ENCODE data around the gene CFAP157. TPM values are rescaled to one million over a fixed set of nuclear protein-coding genes. Genes with fewer than 3 reads are reported as not detected.

CFAP157 gene
- total RNA-seq, 1 donor from 2014 or later = 0.07 TPM

- intact Hi-C loops (cut with micrococcal nuclease) = loop anchor here (2.0 kb wide), 1 partner anchor 101 kb away; the partner anchor contains the start of gene STXBP1
Observed at GRCh38 chr9:127714020-127714750, 7.4 kb downstream of the CFAP157 start.

GRCh38 chr9:127714951-127715469 is 8.2 kb downstream of the CFAP157 start:
- intact Hi-C loops (cut with micrococcal nuclease) = loop anchor here (1.0 to 5.0 kb wide), 9 partner anchors 16 to 493 kb away; partner anchors contain the start of genes LRSAM1, RPL12, STXBP1 and TOR2A

- intact Hi-C loops (cut with micrococcal nuclease) = loop anchor here (1.0 to 5.0 kb wide), 9 partner anchors 16 to 493 kb away; partner anchors contain the start of genes LRSAM1, RPL12, STXBP1 and TOR2A
Observed at GRCh38 chr9:127715470-127716337, 8.9 kb downstream of the CFAP157 start, which contains the start of the genes PTRH1 and TTC16. PTRH1 (minus strand) TSS chr9:127715663; CDS start chr9:127715639, 24 bp downstream. TTC16 (plus strand) TSS chr9:127716079; CDS start chr9:127716146, 67 bp downstream.

- intact Hi-C loops (cut with micrococcal nuclease) = loop anchor here (5.0 kb wide), 2 partner anchors 214 to 494 kb away; no protein-coding TSS in a partner anchor
Observed at GRCh38 chr9:127716412-127716811, 9.6 kb downstream of the CFAP157 start.

GRCh38 chr9:127717766-127718165 is 11.0 kb downstream of the CFAP157 start:
- intact Hi-C loops (cut with micrococcal nuclease) = loop anchor here (5.0 kb wide), 2 partner anchors 215 to 495 kb away; no protein-coding TSS in a partner anchor

- intact Hi-C loops (cut with micrococcal nuclease) = no loop called here
Observed at GRCh38 chr9:127720031-127720864, 13.5 kb downstream of the CFAP157 start.

- intact Hi-C loops (cut with micrococcal nuclease) = no loop called here
Observed at GRCh38 chr9:127720865-127721227, 14.1 kb downstream of the CFAP157 start.

- intact Hi-C loops (cut with micrococcal nuclease) = no loop called here
Observed at GRCh38 chr9:127721391-127721821, 14.6 kb downstream of the CFAP157 start.

GRCh38 chr9:127722055-127722745 is 15.4 kb downstream of the CFAP157 start:
- intact Hi-C loops (cut with micrococcal nuclease) = no loop called here

GRCh38 chr9:127723013-127723412 is 16.2 kb downstream of the CFAP157 start:
- intact Hi-C loops (cut with micrococcal nuclease) = no loop called here

- intact Hi-C loops (cut with micrococcal nuclease) = no loop called here
Observed at GRCh38 chr9:127723444-127723843, 16.7 kb downstream of the CFAP157 start.

- intact Hi-C loops (cut with micrococcal nuclease) = no loop called here
Observed at GRCh38 chr9:127724012-127724411, 17.2 kb downstream of the CFAP157 start.

- intact Hi-C loops (cut with micrococcal nuclease) = no loop called here
Observed at GRCh38 chr9:127726871-127727270, 20.1 kb downstream of the CFAP157 start.

GRCh38 chr9:127728808-127729207 is 22.0 kb downstream of the CFAP157 start:
- intact Hi-C loops (cut with micrococcal nuclease) = no loop called here

- intact Hi-C loops (cut with micrococcal nuclease) = loop anchor here (5.0 kb wide), 1 partner anchor 787 kb away; no protein-coding TSS in a partner anchor
Observed at GRCh38 chr9:127729522-127730256, 22.9 kb downstream of the CFAP157 start.

GRCh38 chr9:127730262-127730661 is 23.5 kb downstream of the CFAP157 start:
- intact Hi-C loops (cut with micrococcal nuclease) = loop anchor here (5.0 kb wide), 1 partner anchor 788 kb away; no protein-coding TSS in a partner anchor

GRCh38 chr9:127730799-127731410 is 24.1 kb downstream of the CFAP157 start:
- intact Hi-C loops (cut with micrococcal nuclease) = loop anchor here (5.0 kb wide), 1 partner anchor 789 kb away; no protein-coding TSS in a partner anchor

- intact Hi-C loops (cut with micrococcal nuclease) = loop anchor here (5.0 kb wide), 1 partner anchor 790 kb away; no protein-coding TSS in a partner anchor
Observed at GRCh38 chr9:127731938-127732337, 25.1 kb downstream of the CFAP157 start.
